ENCODE results near the gene LGI4. TPM values are rescaled to one million over a fixed set of nuclear protein-coding genes. Genes with fewer than 3 reads are reported as not detected.
A peak's percentile ranks its signal among the peaks of the same experiment; 100 is the strongest.

The LGI4 gene
- total RNA-seq, 4 donors from 2014 or later: 24.8 to 47.9 (median 36.2) TPM

- WGBS, 2 donors (ENCODE audit: low coverage in 1 of 2): 60 to 77% methylated on average over 1 to 9 of the region's 11 CpGs
- peak overlapping the region in 3 of 4 donors; percentile 29 to 66 (median 58) for H3K27ac ChIP-seq
- no peaks in the 10 kb centered on the region for H3K36me3 ChIP-seq
- H3K4me3 ChIP-seq: no peak overlapping the region
- no peaks in the 10 kb centered on the region for H3K9me3 ChIP-seq
- ATAC-seq: no peak
- no peaks in the 10 kb centered on the region for H3K4me1 ChIP-seq
- peaks cover 30% of the 10 kb centered on the region for H3K27me3 ChIP-seq
- TF ChIP-seq EP300 (IDR thresholded peaks at IDR 0.05): no peak
Measured at GRCh38 chr19:35108730-35109129, 26.1 kb downstream of the LGI4 start.

GRCh38 chr19:35107545-35107944 lies 27.3 kb downstream of the LGI4 start:
- H3K36me3 ChIP-seq: no peaks in the 10 kb centered on the region
- no peaks in the 10 kb centered on the region for H3K4me1 ChIP-seq
- no peaks in the 10 kb centered on the region for H3K9me3 ChIP-seq
- WGBS, 2 donors (ENCODE audit: low coverage in 1 of 2): 20% methylated on average over 1 of the region's 5 CpGs; no CpG with 5 or more reads in 1 of the 2 donors
- no peak for TF ChIP-seq POLR2A (IDR thresholded peaks at IDR 0.05)
- peak; percentile 33 for TF ChIP-seq POLR2AphosphoS5 (IDR thresholded peaks at IDR 0.05)
- H3K4me3 ChIP-seq: no peak overlapping the region
- peak overlapping the region in 3 of 4 donors; percentile 53 to 66 (median 58) for H3K27ac ChIP-seq
- peaks cover 30% of the 10 kb centered on the region for H3K27me3 ChIP-seq
- ATAC-seq: peak; percentile 39

- 82% methylated on average over 1 of the region's 2 CpGs; no CpG with 5 or more reads in 1 of the 2 donors for WGBS, 2 donors (ENCODE audit: low coverage in 1 of 2)
- TF ChIP-seq EP300 (IDR thresholded peaks at IDR 0.05) (no peak), CTCF (IDR thresholded peaks at IDR 0.05) (no peak), POLR2A (IDR thresholded peaks at IDR 0.05) (no peak), POLR2AphosphoS5 (IDR thresholded peaks at IDR 0.05) (no peak)
- no peak for ATAC-seq
- Histone ChIP-seq H3K4me3 (no peak overlapping the region), H3K36me3 (no peaks in the 10 kb centered on the region), H3K4me1 (no peaks in the 10 kb centered on the region), H3K27me3 (peaks cover 25% of the 10 kb centered on the region), H3K9me3 (no peaks in the 10 kb centered on the region), H3K27ac (peak overlapping the region in 3 of 4 donors; percentile 28 to 56 (median 39))
Measured at GRCh38 chr19:35106898-35107541, 27.8 kb downstream of the LGI4 start.

GRCh38 chr19:35106291-35106583 lies 28.6 kb downstream of the LGI4 start:
- Histone ChIP-seq H3K4me1 (no peaks in the 10 kb centered on the region), H3K4me3 (no peak overlapping the region), H3K27me3 (peaks cover 17% of the 10 kb centered on the region), H3K36me3 (no peaks in the 10 kb centered on the region), H3K27ac (peak overlapping the region in 3 of 4 donors; percentile 28 to 56 (median 39)), H3K9me3 (no peaks in the 10 kb centered on the region)
- TF ChIP-seq EP300 (IDR thresholded peaks at IDR 0.05) (no peak), CTCF (IDR thresholded peaks at IDR 0.05) (no peak), POLR2AphosphoS5 (IDR thresholded peaks at IDR 0.05) (no peak), POLR2A (IDR thresholded peaks at IDR 0.05) (no peak)
- 100% methylated on average over 2 of the region's 9 CpGs; no CpG with 5 or more reads in 1 of the 2 donors for WGBS, 2 donors (ENCODE audit: low coverage in 1 of 2)
- no peak for ATAC-seq

- ATAC-seq: no peak
- Histone ChIP-seq H3K4me1 (no peaks in the 10 kb centered on the region), H3K9me3 (no peaks in the 10 kb centered on the region), H3K27ac (peak overlapping the region in 3 of 4 donors; percentile 28 to 56 (median 39)), H3K4me3 (no peak overlapping the region), H3K27me3 (peaks cover 13% of the 10 kb centered on the region), H3K36me3 (no peaks in the 10 kb centered on the region)
- 85 to 86% methylated on average over 10 to 27 of the region's 30 CpGs for WGBS, 2 donors (ENCODE audit: low coverage in 1 of 2)
- TF ChIP-seq POLR2AphosphoS5 (IDR thresholded peaks at IDR 0.05) (no peak), POLR2A (IDR thresholded peaks at IDR 0.05) (no peak)
Measured at GRCh38 chr19:35105411-35106290, 29.2 kb downstream of the LGI4 start.

GRCh38 chr19:35105047-35105410 lies 29.8 kb downstream of the LGI4 start:
- no peak overlapping the region for H3K27ac ChIP-seq
- no peak for ATAC-seq
- TF ChIP-seq EP300 (IDR thresholded peaks at IDR 0.05) (no peak), CTCF (IDR thresholded peaks at IDR 0.05) (no peak), POLR2AphosphoS5 (IDR thresholded peaks at IDR 0.05) (no peak)
- H3K27me3 ChIP-seq: peaks cover 13% of the 10 kb centered on the region
- H3K9me3 ChIP-seq: no peaks in the 10 kb centered on the region
- 99 to 100% methylated on average over 4 to 6 of the region's 6 CpGs for WGBS, 2 donors (ENCODE audit: low coverage in 1 of 2)
- H3K36me3 ChIP-seq: no peaks in the 10 kb centered on the region
- no peaks in the 10 kb centered on the region for H3K4me1 ChIP-seq
- H3K4me3 ChIP-seq: no peak overlapping the region
